GM21619 (cell line): ENCODE measurements around the gene ITGA11.

Experiments
- ATAC-seq: cut with Tn5 transposase; IDR thresholded peaks from one replicate; pipeline ENCODE4 v1.9.1; 2021; ENCODE audit not compliant: unreplicated experiment

The ITGA11 gene

DNA sequence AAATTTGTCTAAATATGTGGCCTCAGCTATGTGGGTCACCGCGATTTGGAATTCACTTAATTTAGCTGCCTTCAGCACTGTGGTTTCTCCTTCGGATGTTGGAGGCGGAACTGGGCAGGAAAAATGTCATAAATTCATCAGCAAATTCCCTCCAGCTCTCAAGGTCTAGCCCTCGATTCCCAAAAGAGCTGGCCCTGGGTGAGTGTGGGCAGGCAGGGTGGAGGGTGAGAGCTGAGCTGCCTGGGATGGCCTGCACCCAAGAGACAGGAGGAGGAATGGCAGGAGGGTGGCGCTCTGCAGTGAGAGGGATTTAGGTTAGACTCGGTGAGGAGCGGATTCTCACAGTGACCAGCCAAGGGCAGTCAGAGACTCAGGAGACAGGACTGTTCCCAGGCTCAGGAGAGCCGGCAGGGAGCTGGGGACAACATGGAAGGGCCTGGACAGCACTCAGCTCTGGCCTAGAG is 97.3 kb downstream of the ITGA11 start:
- ATAC-seq, result no peak

DNA sequence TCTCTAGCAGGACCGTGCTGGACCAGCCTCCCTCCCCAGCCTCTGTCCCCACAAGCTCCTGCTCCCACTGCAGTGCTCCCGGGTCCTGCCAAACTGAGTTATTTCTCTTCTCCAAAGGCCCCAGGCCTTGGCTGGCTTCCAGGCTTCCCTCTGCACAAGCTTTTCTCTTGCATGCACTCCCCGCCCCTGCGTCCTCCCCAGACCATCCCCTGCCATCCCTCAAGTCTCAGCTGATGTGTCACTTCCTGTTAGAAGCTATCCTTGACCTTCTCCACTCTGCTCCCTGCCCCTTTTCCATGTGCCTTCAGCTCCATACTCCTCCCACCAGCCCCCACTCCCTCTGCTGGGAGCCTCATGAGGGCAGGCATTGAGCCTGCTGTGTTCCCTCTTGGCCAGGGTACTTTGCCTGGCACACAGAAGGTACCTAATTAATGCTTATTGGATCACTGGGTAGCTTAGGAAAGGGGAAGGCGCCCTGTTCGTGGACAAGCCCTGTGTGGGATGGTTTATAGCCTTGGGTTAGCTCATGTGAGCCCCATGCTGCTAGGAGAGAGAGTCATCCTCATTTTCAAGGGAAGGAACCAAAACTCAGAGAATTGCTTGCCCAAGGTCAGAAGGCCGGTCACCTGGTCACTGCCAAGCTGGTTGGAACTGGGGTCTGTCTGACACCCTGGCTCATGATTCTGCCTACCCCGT is 98.0 kb downstream of the ITGA11 start:
- no peak for ATAC-seq

DNA sequence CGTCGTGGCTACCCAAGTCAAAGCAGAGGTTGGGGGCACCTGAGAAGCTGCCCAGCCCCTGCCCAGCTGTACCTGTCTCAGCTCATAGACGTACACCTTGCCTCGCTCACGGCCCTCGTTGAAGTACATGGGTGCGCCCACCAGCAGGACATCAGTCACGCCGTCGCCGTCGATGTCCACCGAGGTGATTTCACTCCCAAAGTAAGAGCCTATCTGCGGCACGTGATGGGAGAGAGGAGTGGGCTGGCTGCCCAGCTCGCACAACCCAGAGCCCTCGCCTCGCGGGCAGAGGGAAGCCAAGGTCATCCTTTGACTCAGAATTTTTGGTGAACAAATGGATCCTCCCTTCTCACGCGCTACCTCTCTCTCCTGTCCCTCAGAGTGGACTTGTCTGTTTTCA is 99.7 kb downstream of the ITGA11 start:
- no peak for ATAC-seq

DNA sequence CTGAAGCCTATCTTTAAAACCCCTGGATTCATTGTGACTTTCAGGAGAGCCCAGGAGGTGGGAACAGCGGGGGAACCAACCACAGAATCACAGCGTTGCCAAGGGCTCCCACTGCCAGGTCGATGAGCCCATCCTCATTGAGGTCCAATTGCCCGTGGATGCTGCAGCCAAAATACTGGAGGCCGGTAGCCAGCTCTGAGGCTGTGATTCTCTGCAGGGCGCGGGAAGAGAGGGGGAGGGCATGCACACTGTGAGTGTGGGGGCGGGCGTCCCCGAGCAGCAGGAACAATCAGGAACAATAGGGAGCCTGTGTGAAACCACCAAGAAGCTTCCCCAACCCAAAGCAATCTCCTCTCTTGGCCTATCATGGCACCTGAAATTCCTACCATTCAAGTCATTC is 101.1 kb downstream of the ITGA11 start:
- ATAC-seq, result no peak

DNA sequence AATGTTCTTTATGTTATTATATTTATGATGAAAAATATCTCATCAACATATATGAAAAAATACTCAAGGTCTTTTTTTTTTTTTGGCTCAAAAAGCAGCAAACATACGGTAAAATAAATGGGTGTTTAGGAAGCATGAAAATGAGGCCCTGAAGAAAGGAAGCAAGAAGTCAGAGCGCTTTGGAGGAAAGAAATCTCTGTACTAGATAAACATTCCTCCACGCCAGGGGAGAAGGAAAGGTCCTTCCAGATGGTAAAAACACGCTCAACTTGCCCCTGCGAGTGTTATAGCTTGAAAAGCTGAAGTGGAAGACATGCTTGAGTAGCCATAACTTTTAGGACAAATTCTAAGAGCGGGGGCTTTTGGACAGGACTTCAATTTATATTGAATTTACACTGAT is 101.5 kb downstream of the ITGA11 start:
- no peak for ATAC-seq

DNA sequence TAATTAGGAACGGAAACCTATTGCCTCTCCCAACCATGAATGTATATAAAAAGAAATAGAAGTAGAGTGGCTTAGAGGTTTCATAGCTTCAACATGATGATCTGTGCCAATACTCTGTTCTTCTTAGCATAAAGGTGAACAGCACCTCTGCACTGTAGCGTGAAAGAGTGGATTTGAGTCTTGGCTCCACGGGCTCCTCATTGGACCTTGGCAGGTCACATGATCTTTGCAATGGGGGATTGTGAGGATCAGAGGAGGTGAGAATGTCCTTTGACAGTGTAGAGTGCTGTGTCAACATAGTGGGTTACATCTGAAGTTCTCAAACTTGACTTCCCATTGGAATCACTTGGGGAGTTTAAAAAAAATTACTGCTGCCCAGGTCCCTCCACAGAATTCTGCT is 103.0 kb downstream of the ITGA11 start:
- ATAC-seq, result no peak

DNA sequence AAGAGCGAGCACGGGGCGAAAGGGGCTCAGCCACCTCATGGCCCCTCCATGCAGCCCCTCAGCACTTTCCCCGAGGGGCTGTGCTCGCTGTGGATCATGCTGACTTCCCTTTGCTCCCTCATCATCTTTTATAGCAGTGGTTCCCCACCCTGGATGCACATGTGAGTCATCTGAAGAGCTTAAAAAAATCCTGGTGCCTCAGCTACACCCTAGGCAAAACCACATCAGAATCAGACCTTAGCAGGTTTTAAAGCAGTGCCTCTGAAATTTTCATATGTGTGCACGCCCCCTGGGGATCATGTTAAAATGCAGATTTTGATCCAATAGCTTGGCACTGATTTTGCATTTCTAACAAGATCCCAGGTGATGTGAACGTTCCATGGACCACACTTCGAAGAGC is 103.5 kb downstream of the ITGA11 start:
- no peak for ATAC-seq

DNA sequence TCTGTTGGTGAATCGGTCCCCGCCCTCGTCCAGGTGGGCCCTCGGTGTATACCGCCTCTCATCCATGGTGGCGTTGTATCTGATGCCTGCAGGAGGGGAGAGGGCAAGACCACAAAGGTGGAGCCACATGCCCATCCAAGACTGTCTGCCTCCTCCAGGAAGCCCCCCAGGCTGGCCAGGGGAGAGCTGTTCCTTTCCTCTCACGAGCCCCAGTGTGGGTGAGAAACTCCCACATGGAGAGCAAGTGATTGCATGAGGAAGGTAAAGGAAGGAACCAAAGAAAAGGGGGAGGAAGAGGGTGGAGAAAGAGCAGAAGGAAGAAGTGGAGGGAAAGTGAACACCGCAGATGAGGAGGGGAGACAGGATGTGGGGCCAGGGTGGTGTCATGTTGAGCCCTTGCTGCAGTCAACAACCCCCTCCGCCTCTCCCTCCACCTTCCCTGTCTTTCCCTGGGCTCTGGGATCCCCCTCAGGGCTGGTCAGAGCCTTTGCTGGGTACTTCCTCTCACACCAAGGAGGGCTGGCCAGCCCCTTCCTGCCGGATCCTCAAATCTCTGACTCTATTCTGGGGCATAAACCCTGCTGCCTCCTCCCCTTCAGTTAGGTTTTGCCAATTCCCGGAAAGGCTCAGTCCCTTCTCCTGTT is 105.1 kb downstream of the ITGA11 start:
- ATAC-seq, result no peak

DNA sequence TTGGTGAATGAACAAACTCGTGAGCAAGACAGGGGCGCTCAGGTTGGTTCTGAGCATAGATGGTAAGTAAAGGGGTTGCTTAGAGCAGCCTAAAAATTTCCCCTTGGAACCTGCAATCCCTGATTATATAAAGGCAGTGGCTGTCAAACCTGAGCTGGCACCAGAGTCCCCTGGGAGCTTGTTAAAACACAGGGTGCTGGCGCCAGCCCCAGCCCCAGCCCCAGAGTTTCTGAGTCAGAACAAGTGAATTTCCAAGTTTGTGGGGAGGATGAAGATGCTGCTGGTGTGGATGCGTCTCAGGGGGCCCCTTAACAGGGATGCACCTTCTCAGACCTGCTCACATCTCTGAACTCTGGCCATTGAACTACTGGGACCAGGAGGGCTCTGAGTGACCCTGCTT is 106.2 kb downstream of the ITGA11 start:
- ATAC-seq, result no peak

DNA sequence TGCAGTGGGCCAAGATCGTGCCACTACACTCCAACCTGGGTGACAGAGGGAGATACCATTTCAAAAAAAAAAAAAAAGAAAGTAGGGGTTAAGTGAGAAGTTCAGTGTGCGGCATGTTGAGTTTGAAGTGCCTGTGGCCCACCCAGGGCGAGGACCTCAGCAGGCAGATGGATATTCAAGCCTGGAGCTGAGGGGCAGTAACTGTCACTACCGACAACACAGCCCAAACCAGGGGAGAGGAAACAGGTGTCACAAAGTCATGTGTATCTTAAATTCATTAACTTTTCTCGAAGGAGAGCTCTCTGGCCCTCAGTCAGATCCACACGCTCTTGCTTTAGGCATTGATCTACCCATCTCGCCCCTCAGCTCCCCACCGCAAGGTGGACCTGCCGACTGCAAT is 109.2 kb downstream of the ITGA11 start:
- no peak for ATAC-seq

DNA sequence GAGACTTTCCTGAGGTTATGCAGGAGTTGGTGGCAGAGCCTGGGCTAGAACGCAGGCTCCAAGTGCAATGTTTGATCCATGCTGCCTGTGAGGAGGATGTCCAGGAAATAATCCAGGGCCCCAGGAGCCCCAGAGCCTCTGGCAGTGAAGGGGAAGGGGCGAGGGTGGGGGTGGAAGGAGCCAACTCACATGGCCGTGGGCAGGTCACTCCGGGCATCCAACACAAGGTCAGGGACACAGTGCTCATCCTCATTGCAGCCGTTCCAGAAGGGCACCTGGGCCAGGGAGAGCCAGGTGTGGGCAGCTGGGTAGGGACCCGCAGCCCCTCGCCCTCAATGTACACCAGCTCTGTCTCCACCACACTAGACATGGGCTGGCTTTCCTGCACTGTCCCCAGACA is 110.7 kb downstream of the ITGA11 start:
- ATAC-seq, result no peak

DNA sequence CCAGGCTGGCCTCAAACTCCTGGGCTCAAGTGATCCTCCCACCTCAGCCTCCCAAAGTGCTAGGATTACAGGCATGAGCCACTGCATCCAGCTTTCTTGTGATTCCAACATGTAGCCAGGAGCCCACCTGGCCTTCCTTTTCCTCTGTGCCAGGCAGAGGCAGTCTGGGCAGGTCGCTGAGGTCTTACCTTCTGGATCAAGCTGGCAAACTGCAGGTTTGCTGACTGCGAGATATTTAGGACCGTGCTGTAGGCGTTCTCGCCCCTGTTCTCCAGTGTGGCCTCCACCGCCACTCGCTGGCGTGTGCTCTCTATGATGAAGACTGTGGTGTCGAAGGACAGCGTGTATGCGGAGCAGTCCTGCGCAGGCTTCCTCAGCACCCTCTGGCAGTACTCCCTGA is 112.0 kb downstream of the ITGA11 start:
- ATAC-seq, result no peak

DNA sequence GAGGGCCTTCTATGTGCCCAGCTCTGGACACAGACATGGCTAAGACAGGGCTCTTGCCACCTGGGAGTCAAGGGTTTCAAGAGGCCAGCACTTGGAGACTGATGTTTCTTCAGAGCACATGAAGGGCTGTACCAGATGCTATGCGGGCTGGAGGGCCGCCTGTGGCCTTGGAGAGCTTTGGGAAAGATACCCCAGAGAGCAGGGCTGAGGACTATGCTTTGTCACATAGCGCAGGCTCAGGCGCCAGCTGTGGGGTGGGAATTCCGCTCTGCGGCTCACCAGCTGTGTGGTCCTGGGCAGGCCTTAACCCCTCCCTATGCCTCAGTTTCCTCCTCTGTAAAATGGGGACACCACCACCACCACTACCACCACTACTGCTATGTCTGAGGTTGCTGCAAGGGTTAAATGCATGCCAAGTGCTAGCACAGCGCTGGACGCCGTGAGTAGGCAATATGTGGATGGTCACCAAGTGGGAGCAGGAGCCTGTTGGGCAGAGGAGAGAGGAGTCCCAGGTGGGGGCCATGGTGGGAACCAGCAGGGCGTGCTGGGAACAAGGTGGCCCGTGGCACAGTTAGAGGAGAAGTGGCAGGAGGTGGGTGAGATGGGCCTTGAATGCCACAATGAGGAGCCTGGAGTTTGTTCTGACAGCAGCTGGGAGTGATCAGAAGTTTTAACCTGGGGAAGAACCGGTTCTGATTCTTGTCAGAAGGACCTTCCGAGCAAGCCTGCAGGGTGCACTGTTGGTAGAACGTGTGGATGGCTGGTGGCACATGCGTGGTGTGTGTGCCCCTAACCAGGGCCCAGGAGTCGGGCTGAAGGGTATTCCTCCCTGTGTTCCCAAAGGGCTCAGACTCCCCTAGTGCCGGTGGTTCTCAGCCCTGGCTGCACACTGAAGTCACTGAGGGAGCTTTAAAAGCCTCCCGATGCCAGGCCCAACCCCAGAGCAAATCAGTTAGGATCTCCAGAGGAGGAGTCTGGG is 112.7 kb downstream of the ITGA11 start:
- no peak for ATAC-seq

DNA sequence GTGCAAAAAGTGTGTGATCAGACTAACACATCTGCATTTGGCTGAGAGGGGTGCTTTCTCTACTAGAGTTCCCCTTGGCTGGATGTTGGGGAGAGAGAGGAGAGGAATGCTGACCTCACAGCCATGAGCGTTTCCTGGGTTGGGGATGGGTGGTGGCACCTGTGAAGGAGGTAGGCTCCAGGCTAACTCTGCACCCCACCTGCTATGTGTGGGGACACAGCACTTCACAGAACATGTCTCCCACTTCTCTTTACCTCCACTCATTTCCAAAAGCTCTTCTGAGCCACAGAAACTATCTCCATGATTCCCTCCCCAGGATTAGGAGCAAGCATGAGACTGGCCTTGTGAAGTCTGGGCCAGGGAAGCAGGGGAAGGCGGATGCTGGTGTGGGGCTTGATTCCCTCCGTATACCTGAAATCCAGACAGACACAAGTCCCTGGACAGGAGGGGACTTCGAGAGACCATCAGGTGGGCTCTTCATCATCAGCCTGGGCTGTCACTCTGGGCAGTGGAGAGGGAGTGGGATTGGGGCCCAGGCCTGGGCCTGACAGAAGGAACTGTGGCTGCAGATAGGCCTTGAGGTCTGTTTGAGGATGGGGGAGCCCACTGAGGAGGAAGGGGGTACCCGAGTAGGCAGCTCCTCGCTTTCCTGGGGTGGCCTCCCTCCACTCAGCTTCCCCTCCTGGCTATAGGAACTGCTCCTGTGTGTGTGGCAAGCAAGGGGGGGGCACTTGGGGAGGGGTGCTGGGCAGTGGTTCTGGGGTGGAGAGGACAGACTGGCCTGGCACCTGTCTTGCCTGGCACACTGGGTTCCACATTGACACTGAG is 113.7 kb downstream of the ITGA11 start:
- ATAC-seq, result no peak

DNA sequence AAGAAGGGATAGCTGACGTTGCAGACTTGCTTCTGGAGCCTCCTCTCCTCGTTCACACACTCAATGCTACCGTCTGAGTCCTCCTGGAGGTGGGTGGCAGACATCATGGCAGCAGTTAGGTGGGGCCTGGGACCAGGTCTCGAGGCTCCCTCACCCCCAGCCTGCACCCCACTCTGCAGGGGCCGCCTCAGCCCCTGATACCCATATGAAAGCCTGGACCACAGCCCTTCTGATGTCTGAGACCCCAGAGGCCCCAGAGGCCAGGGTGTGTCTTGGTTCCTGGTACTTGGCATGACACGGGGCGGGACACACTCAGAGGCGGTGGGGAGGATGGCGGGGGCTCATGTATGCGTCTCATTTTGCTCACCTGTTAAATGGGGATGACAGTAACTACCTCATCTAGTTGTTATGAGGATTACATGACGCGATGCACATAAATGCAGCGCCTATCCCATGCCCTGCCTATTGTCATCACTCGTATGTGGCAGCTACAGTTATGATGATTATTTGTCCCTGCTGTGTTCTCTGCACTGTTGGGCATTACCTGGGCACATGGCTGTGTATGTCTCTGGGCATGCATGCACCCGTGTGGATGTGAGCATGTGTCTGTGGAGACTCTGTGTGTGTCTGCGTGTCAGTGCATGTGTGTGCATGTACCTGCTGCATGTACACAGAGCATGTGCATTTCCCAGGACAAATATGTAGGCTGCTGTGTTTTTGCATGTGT is 114.5 kb downstream of the ITGA11 start:
- ATAC-seq, result no peak

DNA sequence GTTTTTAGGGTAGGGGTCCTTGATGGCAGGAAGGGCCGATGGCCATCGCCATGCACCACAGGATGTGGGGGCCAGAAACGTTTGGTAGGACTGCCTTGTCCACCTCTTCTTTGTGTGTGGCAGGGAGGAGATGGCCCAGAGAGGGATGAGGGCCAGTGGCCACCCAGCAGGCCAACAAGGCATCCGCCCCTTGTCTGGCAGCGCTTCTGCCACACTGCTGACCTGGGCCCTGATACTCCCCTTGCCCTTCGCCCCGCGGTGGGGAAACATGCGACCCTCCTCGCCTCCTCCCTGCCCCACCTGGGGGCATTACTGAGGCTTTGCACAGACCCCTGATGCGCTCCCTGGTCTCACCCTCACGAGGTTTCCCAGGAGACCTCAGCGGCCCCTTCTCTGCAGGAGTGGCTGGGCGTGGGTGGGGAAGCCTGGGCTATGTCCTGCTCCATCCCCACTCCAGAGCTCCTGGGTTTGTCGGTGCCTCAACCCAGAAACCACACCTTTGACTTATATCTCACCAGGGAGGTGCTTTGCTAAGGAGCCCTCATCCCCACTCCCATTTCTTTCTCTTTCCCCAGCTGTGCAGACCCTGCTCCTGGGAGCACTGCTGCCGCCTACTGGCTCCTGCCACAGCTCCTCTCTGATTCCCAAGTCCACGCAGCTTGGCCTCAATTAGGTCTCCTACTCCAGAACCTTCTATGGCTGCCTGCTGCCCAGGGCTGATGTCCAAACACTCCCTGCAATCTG is 115.7 kb downstream of the ITGA11 start:
- ATAC-seq, result no peak

DNA sequence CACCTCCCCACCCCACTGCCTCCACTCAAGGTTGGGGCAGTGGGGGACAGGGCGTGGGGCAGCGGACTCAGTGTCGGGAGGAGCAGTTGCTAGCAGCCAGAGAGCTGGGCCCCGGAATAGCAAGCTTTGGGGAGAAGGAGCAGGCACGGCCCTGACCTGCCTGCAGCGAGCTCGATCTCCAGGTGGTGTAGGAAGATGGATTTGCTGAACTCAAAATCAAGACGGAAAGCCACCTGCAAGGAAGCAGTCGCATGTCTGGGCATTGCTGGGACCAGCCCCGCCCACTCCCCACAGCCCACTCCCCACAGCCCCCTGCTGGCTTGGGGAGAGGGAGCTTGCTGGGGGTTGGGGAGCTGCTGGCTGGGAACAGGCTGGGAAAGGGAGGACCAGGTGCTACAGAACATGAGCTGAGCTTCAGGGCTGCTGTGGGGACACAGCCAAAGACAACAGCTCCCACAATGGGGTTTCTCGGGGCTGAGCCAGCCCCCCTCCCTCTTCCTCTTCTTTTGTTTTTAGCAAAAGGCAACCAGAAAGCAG is 116.4 kb downstream of the ITGA11 start:
- no peak for ATAC-seq

DNA sequence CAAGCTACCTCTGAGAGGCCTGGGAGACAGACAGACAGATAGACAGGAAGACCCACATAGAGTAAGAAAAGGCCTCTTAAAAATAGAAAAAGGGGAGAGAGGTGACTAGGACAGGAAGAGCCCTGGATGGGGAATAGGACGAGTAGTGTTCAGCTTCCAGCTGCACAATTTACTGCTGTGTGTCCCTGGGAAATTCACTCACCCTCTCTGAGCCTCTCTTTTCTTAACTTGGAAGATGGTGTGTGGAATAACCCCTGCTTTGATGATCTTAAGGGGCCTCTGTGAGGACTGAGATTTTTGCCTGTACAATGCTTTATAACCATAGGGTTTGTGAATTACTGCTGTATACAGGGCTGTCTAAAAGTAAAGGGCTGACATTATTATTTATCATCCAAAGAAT is 116.9 kb downstream of the ITGA11 start:
- ATAC-seq, result no peak

DNA sequence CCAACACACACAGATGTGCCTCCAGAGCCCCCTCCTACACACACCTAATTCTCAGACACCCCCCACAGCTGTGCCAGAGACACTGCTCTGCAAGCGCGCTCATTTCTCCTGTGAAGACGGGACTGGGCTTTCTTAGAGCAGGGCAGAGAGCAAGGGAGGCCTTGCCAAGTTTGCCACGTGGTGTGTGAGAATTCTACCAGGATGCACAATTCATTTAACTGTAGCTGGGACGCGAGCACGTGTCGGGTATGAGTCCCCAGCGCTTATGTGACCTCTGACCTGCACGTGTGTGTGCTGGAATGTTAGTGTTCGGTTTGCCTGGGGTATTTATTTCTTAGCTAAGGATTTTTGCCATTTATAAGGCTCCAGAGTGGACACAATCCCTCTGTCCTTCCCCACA is 117.4 kb downstream of the ITGA11 start:
- no peak for ATAC-seq
